ENCODE data around the gene ZSCAN9. TPM values are rescaled to one million over a fixed set of nuclear protein-coding genes. Genes with fewer than 3 reads are reported as not detected.

ZSCAN9 gene
- total and polyA plus RNA-seq, 2 of the 8 experiments (the other 6 are each of a cell fraction or from before 2014, with no cell fraction given): 10.8 to 13.6 TPM

GRCh38 chr6:28266563-28266961, 41.5 kb downstream of the ZSCAN9 start:
- Histone ChIP-seq H3K23ac (ENCODE audit: insufficient read length) (no peak overlapping the region), H4K5ac (ENCODE audit: insufficient read length, low read depth, low read length) (peak overlapping the region; percentile 99), H3K4me2 (ENCODE audit: insufficient read depth in 1 of 2, low read depth in 2 of 2, low read length in 2 of 2) (peak overlapping the region; percentile 75 to 79), H2BK120ac (replicated peaks; ENCODE audit: low read depth, low read length) (no peak overlapping the region), H3K79me2 (ENCODE audit: control insufficient read depth in 1 of 2, insufficient read depth in 2 of 2, low read length in 2 of 2) (peaks cover 0 to 16% of the 10 kb centered on the region in 2 experiments; a peak in 2 of 4 replicates), H2AK5ac (ENCODE audit: low read depth, low read length) (no peak overlapping the region), H4K8ac (ENCODE audit: extremely low read depth, insufficient read depth, low read length) (no peak overlapping the region), H3K18ac (ENCODE audit: extremely low read depth, low read length) (peak overlapping the region; percentile 11; the same call in 1 of the 2 replicates), H3K56ac (replicated peaks; ENCODE audit: insufficient read length, low read depth, low read length) (no peak overlapping the region), H3K27ac (ENCODE audit: low read depth, low read length) (peak overlapping the region; percentile 71; the same call in 1 of the 2 replicates), H3K36me3 (ENCODE audit: control insufficient read depth in 2 of 4, insufficient read depth in 4 of 4, low read length in 3 of 4) (no peaks in the 10 kb centered on the region), H2BK20ac (ENCODE audit: low read length) (no peak overlapping the region), H3K4me3 (ENCODE audit: extremely low read depth in 1 of 4, insufficient read depth in 2 of 4, low read depth in 3 of 4, low read length in 4 of 4) (peak overlapping the region; percentile 75 to 80 (median 78)), H2BK5ac (ENCODE audit: low read depth, low read length) (no peak overlapping the region), H2BK12ac (ENCODE audit: low read depth, low read length) (no peak overlapping the region), H3K4me1 (replicated peaks in 1 of 4; ENCODE audit: control insufficient read depth in 3 of 4, insufficient read depth in 4 of 4, low read length in 3 of 4) (peaks cover 0 to 2% (median 0%) of the 10 kb centered on the region in 4 experiments; a peak in 1 of 7 replicates), H2BK15ac (ENCODE audit: low read length) (no peak overlapping the region), H3K27me3 (replicated peaks in 1 of 4; ENCODE audit: control insufficient read depth in 3 of 4, extremely low read depth in 1 of 4, insufficient read depth in 3 of 4, low read length in 3 of 4) (no peaks in the 10 kb centered on the region), H3K9me3 (ENCODE audit: insufficient read depth in 2 of 2, low read depth in 1 of 2, low read length in 1 of 2) (no peaks in the 10 kb centered on the region), H2AFZ (ENCODE audit: low read length) (peak overlapping the region; percentile 90), H3K4ac (replicated peaks; ENCODE audit: insufficient read length, low read depth, low read length) (no peak overlapping the region), H4K91ac (replicated peaks; ENCODE audit: insufficient read length, low read length) (no peak overlapping the region), H3K23me2 (ENCODE audit: low read depth, low read length) (peaks cover 2% of the 10 kb centered on the region; the same call in 1 of the 2 replicates), H3K79me1 (ENCODE audit: low read depth, low read length) (no peaks in the 10 kb centered on the region), H4K20me1 (replicated peaks in 1 of 2; ENCODE audit: control insufficient read depth in 1 of 2, insufficient read depth in 2 of 2, low read length in 2 of 2) (no peaks in the 10 kb centered on the region), H3K14ac (ENCODE audit: insufficient read length) (no peak overlapping the region), H3K9ac (replicated peaks in 1 of 4; ENCODE audit: extremely low read depth in 1 of 4, low read depth in 3 of 4, low read length in 3 of 4) (peak overlapping the region in 2 of 4 experiments; percentile 60 to 77; a peak in 1 of 7 replicates)
- TF ChIP-seq POU5F1 (IDR thresholded peaks at IDR 0.05; ENCODE audit: low read depth, low read length): no peak
- TF ChIP-seq E2F6 (IDR thresholded peaks at IDR 0.05): no peak
- TF ChIP-seq ATF3 (IDR thresholded peaks at IDR 0.05; ENCODE audit: insufficient read depth, low read depth, low read length): no peak
- CTCF ChIA-PET (ENCODE audit: partially characterized antibody): interaction anchor here (0.8 to 1.4 kb wide), 2 partner anchors 13 to 89 kb away, joined by 4 to 8 read pairs; no protein-coding TSS in a partner anchor
- 30% methylated on average over 5 of the region's 5 CpGs; no CpG with 5 or more reads in 1 of the 2 experiments for WGBS, 2 experiments (ENCODE audit: extremely low coverage in 1 of 2, insufficient coverage in 1 of 2, insufficient read length in 1 of 2, insufficient replicate concordance in 2 of 2, low coverage in 1 of 2, low lambda C conversion rate in 2 of 2, missing lambda C conversion rate in 1 of 2)
- FAIRE-seq (no peak), DNase-seq (ENCODE audit: low read depth in 1 of 2, low spot score in 2 of 2) (no peak)
- POLR2A ChIA-PET (ENCODE audit: partially characterized antibody): interaction anchor here (0.8 to 4.3 kb wide), 15 partner anchors 8 to 131 kb away, joined by 3 to 31 read pairs (median 5); partner anchors contain the start of genes NKAPL, PGBD1, ZKSCAN3 and ZKSCAN4

Data from H1 (cell line).